ENCODE results near the gene RAE1. TPM values are rescaled to one million over a fixed set of nuclear protein-coding genes. Genes with fewer than 3 reads are reported as not detected.

RAE1 gene
- total RNA-seq, 2 experiments from 2014 or later: 33.8 to 35.3 TPM

DNA sequence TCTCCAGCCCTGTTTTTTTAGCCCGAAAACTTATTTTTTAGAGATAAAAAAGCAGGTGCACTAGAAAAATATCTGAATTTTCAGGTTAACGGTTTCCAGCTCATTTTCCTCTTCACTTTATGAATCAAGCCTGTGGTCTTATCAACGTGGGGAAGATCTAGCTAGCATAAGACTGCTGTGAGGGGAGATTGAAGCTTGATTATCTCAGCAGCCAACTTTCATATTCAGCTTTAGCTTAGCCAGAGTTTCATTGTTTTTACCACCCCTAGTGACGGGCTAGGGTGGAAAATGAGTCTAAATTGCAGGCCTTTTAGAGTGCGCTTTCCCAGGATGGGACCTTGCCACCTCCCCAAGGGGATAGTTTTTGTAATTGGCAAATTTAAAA is 28.2 kb downstream of the RAE1 start:
- Mint-ChIP-seq H3K27ac (peak overlapping the region; percentile 43), H3K36me3 (ENCODE audit: low read depth) (peaks cover 55% of the 10 kb centered on the region), H3K4me1 (peaks cover 63% of the 10 kb centered on the region), H3K27me3 (no peaks in the 10 kb centered on the region), H3K4me3 (no peak overlapping the region), H3K9me3 (no peaks in the 10 kb centered on the region)
- POLR2A ChIA-PET: interaction anchor here (1.3 to 2.2 kb wide), 3 partner anchors 11 to 19 kb away, joined by 6 to 16 read pairs (median 8); partner anchors contain the start of gene RBM38
- no peak for DNase-seq
- CTCF ChIA-PET: interaction anchor here (0.8 to 4.1 kb wide), 11 partner anchors 17 to 123 kb away, joined by 3 to 25 read pairs (median 7); no protein-coding TSS in a partner anchor

DNA sequence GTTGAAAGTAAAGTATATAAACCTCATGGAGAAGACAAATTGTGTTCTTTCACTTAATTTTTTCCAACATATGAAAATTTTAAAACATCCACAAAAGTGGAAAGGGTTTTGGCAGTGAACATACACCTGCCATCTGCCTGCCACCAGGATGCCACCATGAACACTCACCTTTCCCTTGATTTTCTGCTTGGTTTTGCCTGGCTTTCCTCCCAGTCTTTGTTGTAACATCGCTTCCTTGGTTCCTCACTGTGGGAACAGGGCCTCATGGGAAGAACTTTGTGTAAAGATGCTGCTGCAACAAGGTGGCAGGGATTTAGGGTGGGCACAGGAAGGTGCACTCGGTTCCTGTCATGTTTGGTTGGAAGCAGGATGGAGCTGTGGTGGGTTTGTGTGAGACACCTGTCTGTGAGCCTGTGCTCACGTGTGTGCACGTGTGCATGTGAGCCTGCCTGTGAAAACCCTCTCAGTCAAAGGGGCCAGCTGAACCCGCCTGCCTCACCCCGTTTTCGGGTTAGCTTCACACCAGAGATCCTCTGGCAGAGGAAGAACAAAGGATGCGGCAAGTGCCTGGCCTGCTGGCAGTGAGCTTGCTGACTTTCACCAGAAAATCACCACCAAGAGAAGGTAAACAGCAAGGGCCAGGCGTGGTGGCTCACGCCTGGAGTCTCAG is 29.2 kb downstream of the RAE1 start:
- H3K36me3 Mint-ChIP-seq (ENCODE audit: low read depth): peaks cover 48% of the 10 kb centered on the region
- DNase-seq: no peak
- H3K27ac Mint-ChIP-seq: peak overlapping the region; percentile 33
- POLR2A ChIA-PET: interaction anchor here (1.3 to 2.2 kb wide), 3 partner anchors 10 to 18 kb away, joined by 6 to 16 read pairs (median 8); partner anchors contain the start of gene RBM38
- peaks cover 61% of the 10 kb centered on the region for H3K4me1 Mint-ChIP-seq
- no peak overlapping the region for H3K4me3 Mint-ChIP-seq
- CTCF ChIA-PET: interaction anchor here (0.8 to 4.1 kb wide), 12 partner anchors 10 to 122 kb away, joined by 3 to 25 read pairs (median 6); no protein-coding TSS in a partner anchor
- no peaks in the 10 kb centered on the region for H3K9me3 Mint-ChIP-seq
- H3K27me3 Mint-ChIP-seq: no peaks in the 10 kb centered on the region

DNA sequence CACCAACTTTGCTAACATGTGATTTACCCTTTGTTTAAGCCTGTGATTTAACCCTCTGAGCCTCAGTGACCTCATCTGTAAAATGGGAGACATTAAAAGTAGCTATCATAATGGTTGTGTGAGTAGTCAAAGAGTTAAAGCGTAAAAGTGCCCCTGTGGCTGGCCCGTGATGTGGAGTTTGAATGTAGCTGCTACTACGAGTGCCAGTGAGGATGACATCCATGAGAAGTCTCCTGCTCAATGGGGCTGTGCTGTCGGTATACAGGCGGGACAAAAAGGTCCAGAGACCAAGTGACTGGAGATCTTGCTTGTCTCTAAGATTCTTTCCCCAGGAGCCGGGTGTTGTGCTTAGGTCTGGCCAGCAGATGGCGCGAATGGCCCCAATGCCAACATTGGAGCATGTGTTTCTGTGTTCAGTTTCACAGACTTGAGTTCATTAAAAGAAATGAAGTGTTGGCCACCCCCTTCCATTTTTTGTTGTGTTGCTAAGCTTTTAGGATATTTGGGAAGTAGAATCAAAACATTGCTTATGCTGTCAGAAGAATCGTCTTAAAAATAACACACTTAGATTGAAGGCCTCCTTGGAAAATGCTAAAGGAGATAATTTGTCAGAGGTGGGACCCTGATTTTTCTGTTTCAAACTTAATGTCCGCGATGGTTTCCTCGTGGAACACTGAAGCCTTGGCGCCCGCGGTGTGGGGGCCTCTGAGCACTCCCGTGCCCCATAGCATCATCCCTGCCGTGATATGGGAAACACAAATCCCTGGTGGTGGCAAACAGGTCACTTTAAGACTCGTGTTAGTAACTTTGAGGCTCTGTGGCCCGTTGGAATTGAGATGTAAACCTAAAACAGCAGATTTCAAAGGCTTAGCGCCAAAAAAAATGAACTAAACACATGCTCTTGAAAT is 30.8 kb downstream of the RAE1 start:
- Mint-ChIP-seq H3K27me3 (no peaks in the 10 kb centered on the region), H3K36me3 (ENCODE audit: low read depth) (peaks cover 36% of the 10 kb centered on the region), H3K27ac (no peak overlapping the region), H3K4me3 (no peak overlapping the region), H3K9me3 (no peaks in the 10 kb centered on the region), H3K4me1 (peaks cover 57% of the 10 kb centered on the region)
- ChIA-PET CTCF (interaction anchor here (0.6 to 4.1 kb wide), 14 partner anchors 9 to 215 kb away, joined by 3 to 25 read pairs (median 9); partner anchors contain the start of gene RBM38), POLR2A (interaction anchor here (1.2 to 1.9 kb wide), 2 partner anchors 9 to 10 kb away, joined by 5 to 9 read pairs; partner anchors contain the start of gene RBM38)
- peak; percentile 88 for DNase-seq

DNA sequence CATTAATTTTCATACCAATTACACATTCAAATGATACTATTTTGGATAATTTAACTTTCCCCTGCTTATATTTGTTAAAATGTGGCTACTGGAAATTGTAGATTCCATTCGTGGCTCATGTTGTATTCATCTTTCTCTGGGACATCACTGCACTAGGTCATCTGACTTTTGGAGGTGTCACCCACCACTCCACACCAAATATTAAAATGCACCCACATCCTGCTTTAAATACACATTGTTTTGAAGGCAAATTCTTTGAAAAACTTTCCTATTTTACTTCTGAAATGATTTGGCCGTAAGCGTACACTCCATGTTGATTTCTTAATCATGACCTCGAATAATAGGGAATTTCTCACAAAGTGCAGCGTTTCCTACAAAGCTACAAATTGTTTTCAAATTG is 31.5 kb downstream of the RAE1 start:
- no peak overlapping the region for H3K4me3 Mint-ChIP-seq
- H3K27ac Mint-ChIP-seq: peak overlapping the region; percentile 21
- no peaks in the 10 kb centered on the region for H3K9me3 Mint-ChIP-seq
- ChIA-PET POLR2A (interaction anchor here (1.2 to 1.9 kb wide), 3 partner anchors 8 to 16 kb away, joined by 5 to 9 read pairs (median 9); partner anchors contain the start of gene RBM38), CTCF (interaction anchor here (0.9 to 4.1 kb wide), 12 partner anchors 8 to 214 kb away, joined by 3 to 25 read pairs (median 11); partner anchors contain the start of gene RBM38)
- H3K36me3 Mint-ChIP-seq (ENCODE audit: low read depth): peaks cover 29% of the 10 kb centered on the region
- H3K4me1 Mint-ChIP-seq: peaks cover 50% of the 10 kb centered on the region
- no peak for DNase-seq
- no peaks in the 10 kb centered on the region for H3K27me3 Mint-ChIP-seq

DNA sequence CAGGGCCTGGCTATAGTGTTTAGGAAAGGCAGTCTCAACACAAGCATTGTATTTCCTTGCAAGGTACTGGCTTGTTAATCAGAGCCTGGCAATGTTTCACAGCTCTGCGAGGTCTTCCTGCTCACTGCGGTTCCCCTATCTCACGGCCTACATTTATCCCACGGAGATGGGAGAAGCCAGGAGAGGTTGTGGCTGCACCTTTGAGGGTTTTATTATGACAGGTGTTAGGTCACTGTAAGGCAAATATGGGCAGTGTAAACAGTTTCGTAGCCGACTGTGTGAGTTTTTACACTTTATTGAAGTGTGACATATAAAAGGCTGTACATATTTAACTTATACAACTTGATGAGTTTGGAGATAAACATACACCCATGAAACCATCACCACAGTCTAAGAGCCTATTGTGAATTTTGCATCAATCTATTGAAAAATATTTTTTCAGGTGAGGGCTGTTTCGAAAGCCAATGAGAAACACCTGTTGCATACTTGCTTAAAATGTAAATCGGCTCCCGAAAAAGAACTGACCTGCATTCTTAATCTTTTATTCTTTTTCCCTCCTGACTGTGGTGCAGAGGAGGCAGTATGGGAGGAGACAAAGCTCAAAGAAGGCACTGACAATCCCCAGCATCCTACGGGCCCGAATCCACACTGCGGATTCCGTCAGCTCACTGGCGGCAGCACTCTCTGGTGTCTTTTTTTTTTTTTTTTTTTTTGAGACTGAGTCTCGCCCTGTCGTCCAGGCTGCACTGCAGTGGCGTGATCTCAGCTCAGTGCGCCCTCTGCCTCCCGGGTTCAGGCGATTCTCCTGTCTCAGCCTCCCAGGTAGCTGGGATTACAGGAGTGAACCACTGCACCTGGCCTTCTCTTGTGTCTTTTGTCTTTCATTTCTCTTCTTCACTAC is 32.6 kb downstream of the RAE1 start:
- H3K36me3 Mint-ChIP-seq (ENCODE audit: low read depth): peaks cover 18% of the 10 kb centered on the region
- H3K27me3 Mint-ChIP-seq: no peaks in the 10 kb centered on the region
- H3K4me1 Mint-ChIP-seq: peaks cover 42% of the 10 kb centered on the region
- H3K9me3 Mint-ChIP-seq: no peaks in the 10 kb centered on the region
- no peak overlapping the region for H3K27ac Mint-ChIP-seq
- CTCF ChIA-PET: interaction anchor here (0.8 to 3.0 kb wide), 6 partner anchors 7 to 112 kb away, joined by 3 to 20 read pairs (median 4); partner anchors contain the start of gene RBM38
- no peak for DNase-seq
- no peak overlapping the region for H3K4me3 Mint-ChIP-seq
- POLR2A ChIA-PET: interaction anchor here (1.1 to 1.9 kb wide), 3 partner anchors 8 to 15 kb away, joined by 5 to 9 read pairs (median 6); no protein-coding TSS in a partner anchor

GRCh38 chr20:57384486-57384885 is 33.4 kb downstream of the RAE1 start:
- Mint-ChIP-seq H3K4me1 (peaks cover 39% of the 10 kb centered on the region), H3K36me3 (ENCODE audit: low read depth) (peaks cover 18% of the 10 kb centered on the region), H3K27ac (no peak overlapping the region), H3K9me3 (no peaks in the 10 kb centered on the region), H3K4me3 (no peak overlapping the region), H3K27me3 (no peaks in the 10 kb centered on the region)
- ChIA-PET POLR2A (interaction anchor here (1.1 to 1.9 kb wide), 3 partner anchors 8 to 14 kb away, joined by 3 to 9 read pairs (median 6); no protein-coding TSS in a partner anchor), CTCF (interaction anchor here (1.1 to 1.7 kb wide), 2 partner anchors 109 to 111 kb away, joined by 3 read pairs; no protein-coding TSS in a partner anchor)
- DNase-seq: no peak

DNA sequence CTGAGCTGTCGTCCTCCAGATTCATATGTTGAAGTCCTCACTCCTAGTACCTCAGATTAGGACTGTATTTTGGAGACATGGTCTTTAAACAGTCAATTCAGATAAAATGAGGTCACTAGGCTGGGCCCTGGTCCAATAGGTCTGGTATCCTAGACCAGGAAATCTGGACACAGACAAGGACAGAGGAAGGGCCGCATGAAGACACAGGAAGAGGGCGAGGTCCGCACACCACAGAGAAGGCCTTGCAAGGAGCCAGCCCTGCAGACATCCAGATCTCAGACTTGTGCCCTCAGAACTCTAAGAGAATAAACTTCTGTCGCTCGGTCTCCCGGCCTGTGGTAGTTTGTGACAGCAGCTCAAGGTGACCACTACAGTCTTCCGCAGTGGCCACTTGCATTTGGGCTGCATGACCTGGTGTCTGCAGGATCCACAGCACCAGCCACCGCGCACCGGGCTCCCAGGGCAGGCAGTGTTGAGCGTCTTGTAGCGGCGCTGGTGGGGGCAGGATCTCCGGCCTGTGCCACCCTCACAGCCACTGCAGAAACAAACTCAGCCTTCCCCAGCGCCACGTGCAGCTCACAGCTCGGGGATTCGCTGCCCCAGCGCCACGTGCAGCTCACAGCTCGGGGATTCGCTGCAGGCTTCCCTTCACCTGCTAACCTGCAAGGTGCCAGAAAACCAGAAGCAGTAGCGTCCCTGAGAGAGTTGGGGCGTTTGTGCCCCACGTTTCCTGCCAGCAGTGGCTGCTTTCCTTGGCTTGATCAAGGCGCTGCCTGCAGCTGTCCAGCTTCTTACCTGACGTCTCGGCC is 34.1 kb downstream of the RAE1 start:
- Mint-ChIP-seq H3K27ac (no peak overlapping the region), H3K4me1 (peaks cover 38% of the 10 kb centered on the region), H3K4me3 (no peak overlapping the region), H3K27me3 (no peaks in the 10 kb centered on the region), H3K9me3 (no peaks in the 10 kb centered on the region), H3K36me3 (ENCODE audit: low read depth) (peaks cover 14% of the 10 kb centered on the region)
- POLR2A ChIA-PET: interaction anchor here (1.2 kb wide), 1 partner anchor 13 kb away, joined by 3 read pairs; no protein-coding TSS in a partner anchor
- DNase-seq: no peak
- CTCF ChIA-PET: interaction anchor here (1.3 to 1.7 kb wide), 2 partner anchors 111 to 113 kb away, joined by 3 read pairs; no protein-coding TSS in a partner anchor

DNA sequence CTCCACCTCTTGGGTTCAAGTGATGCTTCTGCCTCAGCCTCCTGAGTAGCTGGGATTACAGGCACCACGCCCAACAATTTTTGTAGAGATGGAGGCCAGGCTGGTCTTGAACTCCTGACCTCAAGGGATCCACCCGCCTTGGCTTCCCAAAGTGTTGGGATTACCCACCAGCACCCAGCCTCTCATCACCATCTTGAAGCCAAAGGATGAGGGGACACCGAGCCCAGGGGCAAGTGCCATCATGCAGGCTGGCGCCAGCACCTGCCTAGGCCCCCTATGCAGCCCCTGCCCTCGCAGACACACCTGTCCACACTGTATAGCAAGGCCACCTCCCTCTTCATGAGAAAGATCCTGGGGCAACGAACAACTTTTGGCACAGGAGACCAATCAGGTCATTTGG is 34.9 kb downstream of the RAE1 start:
- POLR2A ChIA-PET: interaction anchor here (1.2 kb wide), 1 partner anchor 12 kb away, joined by 3 read pairs; no protein-coding TSS in a partner anchor
- H3K9me3 Mint-ChIP-seq: no peaks in the 10 kb centered on the region
- CTCF ChIA-PET: interaction anchor here (0.7 to 1.7 kb wide), 3 partner anchors 65 to 112 kb away, joined by 3 read pairs; no protein-coding TSS in a partner anchor
- no peaks in the 10 kb centered on the region for H3K27me3 Mint-ChIP-seq
- H3K36me3 Mint-ChIP-seq (ENCODE audit: low read depth): peaks cover 10% of the 10 kb centered on the region
- peaks cover 43% of the 10 kb centered on the region for H3K4me1 Mint-ChIP-seq
- H3K27ac Mint-ChIP-seq: no peak overlapping the region
- no peak for DNase-seq
- no peak overlapping the region for H3K4me3 Mint-ChIP-seq

DNA sequence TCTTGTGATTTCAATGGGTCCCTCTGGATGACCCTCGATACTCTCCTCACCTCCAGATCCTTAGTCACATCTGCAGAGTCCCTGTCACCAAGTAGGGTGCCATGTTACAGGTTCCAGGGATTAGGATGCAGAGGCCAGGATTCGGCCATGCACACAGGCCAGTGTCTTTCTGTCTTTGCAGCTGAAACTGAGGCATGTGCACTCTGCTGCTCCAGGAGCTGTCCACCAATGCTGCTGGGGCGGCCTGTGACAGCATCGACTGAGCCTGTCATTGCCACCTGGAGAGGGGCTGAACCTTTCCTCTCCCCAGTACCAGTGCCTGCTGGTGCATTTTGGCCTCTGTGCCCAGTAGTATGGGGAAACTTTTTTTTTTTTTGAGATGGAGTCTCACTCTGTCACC is 35.7 kb downstream of the RAE1 start:
- CTCF ChIA-PET: interaction anchor here (0.7 to 4.4 kb wide), 2 partner anchors 12 to 65 kb away, joined by 3 to 17 read pairs; no protein-coding TSS in a partner anchor
- no peaks in the 10 kb centered on the region for H3K27me3 Mint-ChIP-seq
- no peaks in the 10 kb centered on the region for H3K9me3 Mint-ChIP-seq
- H3K36me3 Mint-ChIP-seq (ENCODE audit: low read depth): peaks cover 6% of the 10 kb centered on the region
- H3K4me3 Mint-ChIP-seq: no peak overlapping the region
- peaks cover 39% of the 10 kb centered on the region for H3K4me1 Mint-ChIP-seq
- H3K27ac Mint-ChIP-seq: no peak overlapping the region
- POLR2A ChIA-PET: interaction anchor here (1.7 kb wide), 1 partner anchor 16 kb away, joined by 4 read pairs; no protein-coding TSS in a partner anchor
- no peak for DNase-seq

- Mint-ChIP-seq H3K4me1 (peaks cover 32% of the 10 kb centered on the region), H3K36me3 (ENCODE audit: low read depth) (peaks cover 9% of the 10 kb centered on the region), H3K4me3 (no peak overlapping the region), H3K27me3 (no peaks in the 10 kb centered on the region), H3K27ac (no peak overlapping the region), H3K9me3 (no peaks in the 10 kb centered on the region)
- no peak for DNase-seq
- CTCF ChIA-PET: interaction anchor here (4.4 kb wide), 1 partner anchor 11 kb away, joined by 17 read pairs; no protein-coding TSS in a partner anchor
- POLR2A ChIA-PET: interaction anchor here (1.2 to 4.2 kb wide), 3 partner anchors 11 to 233 kb away, joined by 3 to 46 read pairs (median 4); partner anchors contain the start of gene ZBP1
Measured at GRCh38 chr20:57387463-57387862, 36.4 kb downstream of the RAE1 start.

GRCh38 chr20:57387945-57388371 is 36.9 kb downstream of the RAE1 start:
- CTCF ChIA-PET: interaction anchor here (0.6 to 4.4 kb wide), 3 partner anchors 11 to 108 kb away, joined by 3 to 17 read pairs (median 4); no protein-coding TSS in a partner anchor
- Mint-ChIP-seq H3K27me3 (no peaks in the 10 kb centered on the region), H3K36me3 (ENCODE audit: low read depth) (peaks cover 14% of the 10 kb centered on the region), H3K4me3 (no peak overlapping the region), H3K9me3 (no peaks in the 10 kb centered on the region), H3K4me1 (peaks cover 29% of the 10 kb centered on the region), H3K27ac (no peak overlapping the region)
- no peak for DNase-seq
- POLR2A ChIA-PET: interaction anchor here (1.2 to 7.1 kb wide), 4 partner anchors 11 to 232 kb away, joined by 3 to 157 read pairs (median 25); partner anchors contain the start of gene ZBP1

All from activated CD4-positive, alpha-beta memory T cell treated with anti-CD3 and anti-CD28 coated beads, Interleukin-2, amount 10 ng/mL, durations not matched to agents 7 days and 5 days (primary cell).